Stimulated activated CD4-positive, alpha-beta T cell treated with anti-CD3 and anti-CD28 coated beads, Interleukin-1b, Interleukin-23, amount 100 ng/mL, for 48 hours (primary cell): Measurements from ENCODE around the gene CATSPER2.
"Not testable (repeated sequence)": the region's sequence is repeated elsewhere in the genome, so short reads cannot be mapped to it uniquely, and the experiment has no call there.

Experiments
- DNase-seq: peaks from one replicate; pipeline ENCODE4 v3.0.0-alpha.2; 2020

Gene CATSPER2

DNA sequence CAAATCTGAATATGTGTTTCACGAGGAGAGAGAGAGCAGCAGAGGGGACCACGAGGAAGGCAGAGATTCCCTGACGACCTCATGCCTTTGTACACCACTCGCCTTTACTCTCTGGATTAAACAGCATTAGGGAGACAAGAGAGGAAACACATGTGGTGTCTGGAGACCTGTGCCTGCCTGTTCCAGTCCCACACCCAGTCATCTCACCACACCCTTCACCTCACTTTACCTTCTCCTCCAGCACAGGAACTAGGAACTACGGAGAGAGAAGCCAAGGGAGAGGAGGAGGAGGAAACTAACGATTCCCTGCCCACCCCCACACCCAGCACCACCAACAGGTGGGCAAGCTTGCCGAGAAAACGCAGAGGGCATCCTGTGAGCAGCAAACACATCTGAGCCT is 55.8 kb downstream of the CATSPER2 start:
- DNase-seq = not testable (repeated sequence)

DNA sequence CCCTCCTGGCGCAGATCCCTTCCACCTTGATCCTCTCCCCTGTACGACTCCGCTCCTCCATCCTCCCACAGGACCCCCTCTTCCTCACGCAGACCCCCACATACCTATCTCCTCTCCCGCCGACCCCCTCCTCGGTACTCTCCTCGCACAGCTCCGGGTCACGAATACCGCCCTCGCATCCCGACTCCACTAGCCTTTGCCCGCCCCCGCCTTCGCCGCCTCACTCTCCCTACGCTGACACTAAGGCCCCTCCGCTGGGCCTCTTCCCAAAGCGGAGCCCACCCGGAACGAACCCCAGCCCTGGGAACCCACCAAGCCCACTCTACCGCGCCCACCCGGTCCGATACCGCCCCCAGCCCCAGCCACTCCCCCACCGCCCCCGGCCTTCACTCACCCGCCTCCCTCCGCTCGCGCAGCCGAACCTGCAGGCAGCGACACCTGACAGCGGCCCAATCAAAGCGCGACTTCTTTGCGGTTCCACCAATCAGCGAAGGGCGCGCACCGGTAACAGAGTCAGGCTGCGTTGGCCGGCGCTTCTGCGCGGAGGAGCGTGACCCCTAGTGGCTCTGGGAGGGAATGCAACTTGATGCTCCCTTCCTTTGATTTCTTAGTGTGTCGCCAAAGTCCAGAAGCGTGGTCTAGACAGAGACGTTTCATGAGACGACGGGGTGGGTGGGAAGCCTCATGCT is 58.7 kb downstream of the CATSPER2 start, which contains the start of gene PPIP5K1:
PPIP5K1 (minus strand) TSS at position 431 of the 689 bp plus-strand sequence. CDS start 5,704 bp downstream, outside the sequence.
- not testable (repeated sequence) for DNase-seq
